ENCODE measurements around the gene ADAT3. TPM values are rescaled to one million over a fixed set of nuclear protein-coding genes. Genes with fewer than 3 reads are reported as not detected.

The ADAT3 gene
- total and polyA plus RNA-seq, 8 donors, result 1.3 to 9.4 (median 2.9) TPM

GRCh38 chr19:1954532-1954933 lies 49.3 kb downstream of the ADAT3 start:
- ATAC-seq (no peak), DNase-seq (peak in 1 of 4 donors; percentile 59)
- intact Hi-C loops (cut with DNase I), result no loop called here

GRCh38 chr19:1955171-1956121 lies 50.2 kb downstream of the ADAT3 start:
- ATAC-seq, result no peak
- Histone ChIP-seq H3K4me1 (peaks cover 0 to 12% of the 10 kb centered on the region in 2 donors), H3K27me3 (no peaks in the 10 kb centered on the region), H3K4me3 (no peak overlapping the region), H3K9me3 (no peaks in the 10 kb centered on the region), H3K27ac (no peak overlapping the region), H3K36me3 (peaks cover 0 to 30% of the 10 kb centered on the region in 2 donors)
- TF ChIP-seq CTCF (IDR thresholded peaks at IDR 0.05), result no peak
- intact Hi-C loops (cut with DNase I), result no loop called here
- DNase-seq, result peak in 1 of 4 donors; percentile 57

More at GRCh38 chr19:1954532-1954933, 49.3 kb downstream of the ADAT3 start:
- no peak overlapping the region for H3K27ac ChIP-seq
- H3K4me1 ChIP-seq, result peaks cover 0 to 12% of the 10 kb centered on the region in 2 donors
- TF ChIP-seq CTCF (IDR thresholded peaks at IDR 0.05), result no peak
- peaks cover 0 to 30% of the 10 kb centered on the region in 2 donors for H3K36me3 ChIP-seq
- no peaks in the 10 kb centered on the region for H3K27me3 ChIP-seq
- no peak overlapping the region for H3K4me3 ChIP-seq
- H3K9me3 ChIP-seq, result no peaks in the 10 kb centered on the region

GRCh38 chr19:1956122-1956494 lies 50.9 kb downstream of the ADAT3 start:
- Histone ChIP-seq H3K4me1 (peaks cover 0 to 12% of the 10 kb centered on the region in 2 donors), H3K27ac (no peak overlapping the region), H3K27me3 (no peaks in the 10 kb centered on the region), H3K36me3 (peaks cover 0 to 36% of the 10 kb centered on the region in 2 donors), H3K4me3 (no peak overlapping the region), H3K9me3 (no peaks in the 10 kb centered on the region)
- ATAC-seq (no peak), DNase-seq (no peak)
- intact Hi-C loops (cut with DNase I), result no loop called here
- TF ChIP-seq CTCF (IDR thresholded peaks at IDR 0.05), result no peak

- Histone ChIP-seq H3K9me3 (no peaks in the 10 kb centered on the region), H3K36me3 (peaks cover 0 to 34% of the 10 kb centered on the region in 2 donors), H3K27ac (no peak overlapping the region), H3K4me1 (peaks cover 0 to 12% of the 10 kb centered on the region in 2 donors), H3K4me3 (no peak overlapping the region), H3K27me3 (no peaks in the 10 kb centered on the region)
- peak in 1 of 4 donors; percentile 72 for DNase-seq
- TF ChIP-seq CTCF (IDR thresholded peaks at IDR 0.05), result no peak
- intact Hi-C loops (cut with DNase I), result no loop called here
- no peak for ATAC-seq
These were observed 51.8 kb downstream of the ADAT3 start for GRCh38 chr19:1956868-1957492.

Measured in left lung (tissue), 10 donors.